Mammary epithelial cell (primary cell): ENCODE data around the gene PALLD.
"Not testable (repeated sequence)": the region's sequence is repeated elsewhere in the genome, so short reads cannot be mapped to it uniquely, and the experiment has no call there.

ENCODE experiments used
- CTCF ChIP-seq, 2 donors: IDR thresholded peaks in 1 of 2; conservative IDR thresholded peaks in 1 of 2; 2 replicates each; pipeline ENCODE4 v1.5.1; 2011 to 2012; ENCODE audit warnings: inconsistent platforms in 2 of 2, low read length in 2 of 2, mild to moderate bottlenecking in 2 of 2, control low read depth in 1 of 2, low read depth in 1 of 2; ENCODE audit not compliant: insufficient read depth in 1 of 2; ENCODE audit errors: extremely low read depth in 1 of 2
- EZH2 ChIP-seq: IDR thresholded peaks from 2 replicates; pipeline ENCODE4 v1.6.1; 2012; ENCODE audit warnings: low read length, inconsistent platforms, borderline replicate concordance

- TF ChIP-seq CTCF (conservative IDR thresholded peaks at IDR 0.05 in 1 of 2, IDR thresholded peaks at IDR 0.05 in 1 of 2; ENCODE audit: extremely low read depth in 1 of 2, insufficient read depth in 1 of 2, low read depth in 1 of 2, low read length in 2 of 2); EZH2: not testable (repeated sequence)
Measured at GRCh38 chr4:168806247-168806646, 309.4 kb downstream of the PALLD start.
